ENCODE data around the gene TBC1D8B.
A peak's percentile ranks its signal among the peaks of the same experiment; 100 is the strongest.
"Not testable (repeated sequence)": the region's sequence is repeated elsewhere in the genome, so short reads cannot be mapped to it uniquely, and the experiment has no call there.

Gene TBC1D8B

GRCh38 chrX:106802388-106803275 is at the start of gene TBC1D8B (continued):
- peak; percentile 12 for TF ChIP-seq ZBTB26 (tag by site-specific recombination; optimal IDR thresholded peaks at IDR 0.05)
- TF ChIP-seq SCRT1 (tag by site-specific recombination; IDR thresholded peaks at IDR 0.05; ENCODE audit: borderline replicate concordance), result no peak
- TF ChIP-seq ZNF548 (tag by site-specific recombination; IDR thresholded peaks at IDR 0.05), result no peak
- no peak for TF ChIP-seq MZF1 (tag by site-specific recombination; IDR thresholded peaks at IDR 0.05; ENCODE audit: borderline replicate concordance)
- no peak for TF ChIP-seq ZBTB48 (tag by site-specific recombination; IDR thresholded peaks at IDR 0.05)
- TF ChIP-seq ZNF112 (tag by site-specific recombination; IDR thresholded peaks at IDR 0.05), result no peak
- TF ChIP-seq ZNF148 (tag by site-specific recombination; IDR thresholded peaks at IDR 0.05; ENCODE audit: borderline replicate concordance), result no peak
- peak; percentile 83 for TF ChIP-seq ZNF335 (tag by site-specific recombination; conservative IDR thresholded peaks at IDR 0.05)
- TF ChIP-seq ZXDB (tag by site-specific recombination; IDR thresholded peaks at IDR 0.05), result peak; percentile 18; the same call in 1 of the 2 replicates
- TF ChIP-seq, protein P1, sequence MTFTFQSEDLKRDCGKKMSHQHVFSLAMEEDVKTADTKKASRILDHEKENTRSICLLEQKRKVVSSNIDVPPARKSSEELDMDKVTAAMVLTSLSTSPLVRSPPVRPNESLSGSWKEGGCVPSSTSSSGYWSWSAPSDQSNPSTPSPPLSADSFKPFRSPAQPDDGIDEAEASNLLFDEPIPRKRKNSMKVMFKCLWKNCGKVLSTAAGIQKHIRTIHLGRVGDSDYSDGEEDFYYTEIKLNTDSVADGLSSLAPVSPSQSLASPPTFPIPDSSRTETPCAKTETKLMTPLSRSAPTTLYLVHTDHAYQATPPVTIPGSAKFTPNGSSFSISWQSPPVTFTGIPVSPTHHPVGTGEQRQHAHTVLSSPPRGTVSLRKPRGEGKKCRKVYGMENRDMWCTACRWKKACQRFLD (tag by site-specific recombination; IDR thresholded peaks at IDR 0.05), result no peak
- TF ChIP-seq ZNF121 (tag by site-specific recombination; IDR thresholded peaks at IDR 0.05), result no peak
- TF ChIP-seq ZNF521 (tag by site-specific recombination; IDR thresholded peaks at IDR 0.05), result no peak
- no peak for TF ChIP-seq KLF9 (tag by site-specific recombination; IDR thresholded peaks at IDR 0.05; ENCODE audit: low read depth)

- H3K27ac ChIP-seq (ENCODE audit: extremely low read depth, low read depth, low read length); CTCF ChIA-PET; H3K9me3 ChIP-seq (ENCODE audit: control insufficient read depth, insufficient read depth, low read depth, low read length); H3K36me3 ChIP-seq (ENCODE audit: control insufficient read depth in 2 of 2, insufficient read depth in 1 of 2, low read length in 2 of 2); POLR2A ChIA-PET; H3K4me3 ChIP-seq (ENCODE audit: low read depth, low read length); H3K4me1 ChIP-seq (ENCODE audit: control insufficient read depth, insufficient read depth, low read length): not testable (repeated sequence)
Measured at GRCh38 chrX:106769288-106769687, 33.2 kb upstream of the TBC1D8B start.

GRCh38 chrX:106774981-106775380 is 27.5 kb upstream of the TBC1D8B start:
- Histone ChIP-seq H3K9me3 (ENCODE audit: control insufficient read depth, insufficient read depth, low read depth, low read length) (no peaks in the 10 kb centered on the region), H3K4me3 (ENCODE audit: low read depth, low read length) (no peak overlapping the region), H3K36me3 (ENCODE audit: control insufficient read depth in 2 of 2, insufficient read depth in 1 of 2, low read length in 2 of 2) (no peaks in the 10 kb centered on the region), H3K4me1 (ENCODE audit: control insufficient read depth, insufficient read depth, low read length) (no peaks in the 10 kb centered on the region), H3K27ac (ENCODE audit: extremely low read depth, low read depth, low read length) (no peak overlapping the region)
- ChIA-PET CTCF (interaction anchor here (0.9 kb wide), 1 partner anchor 360 kb away, joined by 3 read pairs; no protein-coding TSS in a partner anchor), POLR2A (no interaction called here)
- TF ChIP-seq KLF1 (tag by site-specific recombination; IDR thresholded peaks at IDR 0.05) (no peak), SALL2 (tag by site-specific recombination; IDR thresholded peaks at IDR 0.05; ENCODE audit: borderline replicate concordance) (no peak), ZNF610 (tag by site-specific recombination; IDR thresholded peaks at IDR 0.05; ENCODE audit: borderline replicate concordance) (no peak), ZNF341 (tag by site-specific recombination; IDR thresholded peaks at IDR 0.05; ENCODE audit: low read depth) (no peak), ZNF121 (tag by site-specific recombination; IDR thresholded peaks at IDR 0.05) (no peak)
- TF ChIP-seq, protein P2, sequence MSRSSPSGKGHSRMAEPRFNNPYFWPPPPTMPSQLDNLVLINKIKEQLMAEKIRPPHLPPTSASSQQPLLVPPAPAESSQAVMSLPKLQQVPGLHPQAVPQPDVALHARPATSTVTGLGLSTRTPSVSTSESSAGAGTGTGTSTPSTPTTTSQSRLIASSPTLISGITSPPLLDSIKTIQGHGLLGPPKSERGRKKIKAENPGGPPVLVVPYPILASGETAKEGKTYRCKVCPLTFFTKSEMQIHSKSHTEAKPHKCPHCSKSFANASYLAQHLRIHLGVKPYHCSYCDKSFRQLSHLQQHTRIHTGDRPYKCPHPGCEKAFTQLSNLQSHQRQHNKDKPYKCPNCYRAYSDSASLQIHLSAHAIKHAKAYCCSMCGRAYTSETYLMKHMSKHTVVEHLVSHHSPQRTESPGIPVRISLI (tag by site-specific recombination; IDR thresholded peaks at IDR 0.05), result no peak
- TF ChIP-seq, protein P3, sequence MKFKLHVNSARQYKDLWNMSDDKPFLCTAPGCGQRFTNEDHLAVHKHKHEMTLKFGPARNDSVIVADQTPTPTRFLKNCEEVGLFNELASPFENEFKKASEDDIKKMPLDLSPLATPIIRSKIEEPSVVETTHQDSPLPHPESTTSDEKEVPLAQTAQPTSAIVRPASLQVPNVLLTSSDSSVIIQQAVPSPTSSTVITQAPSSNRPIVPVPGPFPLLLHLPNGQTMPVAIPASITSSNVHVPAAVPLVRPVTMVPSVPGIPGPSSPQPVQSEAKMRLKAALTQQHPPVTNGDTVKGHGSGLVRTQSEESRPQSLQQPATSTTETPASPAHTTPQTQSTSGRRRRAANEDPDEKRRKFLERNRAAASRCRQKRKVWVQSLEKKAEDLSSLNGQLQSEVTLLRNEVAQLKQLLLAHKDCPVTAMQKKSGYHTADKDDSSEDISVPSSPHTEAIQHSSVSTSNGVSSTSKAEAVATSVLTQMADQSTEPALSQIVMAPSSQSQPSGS (tag by site-specific recombination; IDR thresholded peaks at IDR 0.05; ENCODE audit: low read depth), result no peak
- TF ChIP-seq, protein P4, sequence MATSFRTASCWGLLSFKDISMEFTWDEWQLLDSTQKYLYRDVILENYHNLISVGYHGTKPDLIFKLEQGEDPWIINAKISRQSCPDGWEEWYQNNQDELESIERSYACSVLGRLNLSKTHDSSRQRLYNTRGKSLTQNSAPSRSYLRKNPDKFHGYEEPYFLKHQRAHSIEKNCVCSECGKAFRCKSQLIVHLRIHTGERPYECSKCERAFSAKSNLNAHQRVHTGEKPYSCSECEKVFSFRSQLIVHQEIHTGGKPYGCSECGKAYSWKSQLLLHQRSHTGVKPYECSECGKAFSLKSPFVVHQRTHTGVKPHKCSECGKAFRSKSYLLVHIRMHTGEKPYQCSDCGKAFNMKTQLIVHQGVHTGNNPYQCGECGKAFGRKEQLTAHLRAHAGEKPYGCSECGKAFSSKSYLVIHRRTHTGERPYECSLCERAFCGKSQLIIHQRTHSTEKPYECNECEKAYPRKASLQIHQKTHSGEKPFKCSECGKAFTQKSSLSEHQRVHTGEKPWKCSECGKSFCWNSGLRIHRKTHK (tag by site-specific recombination; IDR thresholded peaks at IDR 0.05), result no peak
